A673 (cell line): ENCODE data around the gene HAS3.

Source experiments
- CTCF ChIP-seq: fragments of 300-800, 200-600 bp; sonication (generic); conservative IDR thresholded peaks from 2 replicates; pipeline ENCODE4 v1.5.1; 2017; ENCODE audit warnings: low read depth, mild to moderate bottlenecking, antibody characterized with exemption, low read length, moderate library complexity, mixed read lengths
- EZH2 ChIP-seq: fragments of 200-600 bp; sonication (generic); IDR thresholded peaks from 2 replicates; pipeline ENCODE4 v1.6.1; 2017; ENCODE audit warnings: borderline replicate concordance, low read depth, mild to moderate bottlenecking, mixed read lengths, antibody characterized with exemption, low read length; ENCODE audit not compliant: poor library complexity, severe bottlenecking

- TF ChIP-seq CTCF: peak; percentile 95
- TF ChIP-seq EZH2: no peak
Measured at GRCh38 chr16:69112285-69113129, 7.1 kb downstream of the HAS3 start.
